C1 segment of cervical spinal cord (tissue), 14 donors: ENCODE data around the gene C7orf57.
"Not testable (repeated sequence)": the region's sequence is repeated elsewhere in the genome, so short reads cannot be mapped to it uniquely, and the experiment has no call there.

ENCODE experiments used
- DNase-seq, 14 donors: peaks; one replicate each; lab custom pipeline; 2025; lab: John Stamatoyannopoulos, UW

C7orf57 gene

GRCh38 chr7:48035967-48036478 lies 680 bp downstream of the C7orf57 start:
- no peak for DNase-seq

- DNase-seq: no peak
Observed at GRCh38 chr7:48038815-48039506, 3.6 kb downstream of the C7orf57 start.

GRCh38 chr7:48040944-48041652 lies 5.8 kb downstream of the C7orf57 start:
- no peak for DNase-seq

GRCh38 chr7:48041653-48041970 lies 6.3 kb downstream of the C7orf57 start:
- no peak for DNase-seq

- DNase-seq: no peak
Observed at GRCh38 chr7:48042216-48042615, 6.9 kb downstream of the C7orf57 start.

- DNase-seq: no peak
Observed at GRCh38 chr7:48042636-48043035, 7.3 kb downstream of the C7orf57 start.

- no peak for DNase-seq
Observed at GRCh38 chr7:48045195-48045765, 9.9 kb downstream of the C7orf57 start.

- DNase-seq: no peak
Observed at GRCh38 chr7:48046458-48046857, 11.1 kb downstream of the C7orf57 start.

- DNase-seq: no peak
Observed at GRCh38 chr7:48048113-48048512, 12.8 kb downstream of the C7orf57 start.

GRCh38 chr7:48049850-48050249 lies 14.5 kb downstream of the C7orf57 start:
- DNase-seq: no peak

- DNase-seq: no peak
Observed at GRCh38 chr7:48052748-48053147, 17.4 kb downstream of the C7orf57 start.

- DNase-seq: no peak
Observed at GRCh38 chr7:48053736-48054135, 18.4 kb downstream of the C7orf57 start.

- no peak for DNase-seq
Observed at GRCh38 chr7:48058990-48059389, 23.6 kb downstream of the C7orf57 start.

GRCh38 chr7:48059706-48060105 lies 24.4 kb downstream of the C7orf57 start:
- DNase-seq: no peak

GRCh38 chr7:48063985-48064384 lies 28.6 kb downstream of the C7orf57 start:
- DNase-seq: no peak

GRCh38 chr7:48067475-48067874 lies 32.1 kb downstream of the C7orf57 start:
- DNase-seq: no peak

- no peak for DNase-seq
Observed at GRCh38 chr7:48074204-48074654, 38.9 kb downstream of the C7orf57 start.

- no peak for DNase-seq
Observed at GRCh38 chr7:48077423-48077822, 42.1 kb downstream of the C7orf57 start.

- DNase-seq: no peak
Observed at GRCh38 chr7:48078470-48078869, 43.1 kb downstream of the C7orf57 start.

- not testable (repeated sequence) for DNase-seq
Observed at GRCh38 chr7:48082378-48082777, 47.0 kb downstream of the C7orf57 start.

- no peak for DNase-seq
Observed at GRCh38 chr7:48083114-48083830, 47.9 kb downstream of the C7orf57 start.
